GM12878 (cell line): ENCODE data around the gene PRR13. TPM values are rescaled to one million over a fixed set of nuclear protein-coding genes. Genes with fewer than 3 reads are reported as not detected.
A peak's percentile ranks its signal among the peaks of the same experiment; 100 is the strongest.

ENCODE experiments used
- ATF7 ChIP-seq: fragments of 450-650 bp; IDR thresholded peaks from 2 replicates; pipeline ENCODE4 v1.6.1; 2016; ENCODE audit warnings: low read depth, mild to moderate bottlenecking
- CREM ChIP-seq: IDR thresholded peaks from 2 replicates; pipeline ENCODE4 v1.6.1; 2014; ENCODE audit warnings: antibody characterized with exemption, low read depth
- EED ChIP-seq: sonication (generic); IDR thresholded peaks from 2 replicates; pipeline ENCODE4 v1.6.1; 2016; ENCODE audit warnings: antibody characterized with exemption, low read depth
- EP300 ChIP-seq, 2 experiments: fragments of 150-350 bp in 1 of 2; IDR thresholded peaks; 2 replicates each; pipeline ENCODE4 v1.6.1; 2011 to 2012; ENCODE audit warnings: low read depth in 2 of 2, low read length in 2 of 2, borderline replicate concordance in 1 of 2, improper control_type of control experiment in 1 of 2, inconsistent platforms in 1 of 2; ENCODE audit not compliant: control insufficient read depth in 1 of 2
- GABPA ChIP-seq: IDR thresholded peaks from 2 replicates; pipeline ENCODE4 v1.6.1; 2014; ENCODE audit warnings: antibody characterized with exemption, low read depth, mild to moderate bottlenecking, inconsistent platforms
- IKZF1 ChIP-seq: fragments of 450-650 bp; conservative IDR thresholded peaks from 2 replicates; pipeline ENCODE4 v1.6.1; 2017; ENCODE audit warnings: antibody characterized with exemption, mild to moderate bottlenecking
- NBN ChIP-seq: fragments of 450-650 bp; IDR thresholded peaks from 2 replicates; pipeline ENCODE4 v1.6.1; 2016
- NFIC ChIP-seq: IDR thresholded peaks from 2 replicates; pipeline ENCODE4 v1.6.1; 2012; ENCODE audit warnings: low read depth, mild to moderate bottlenecking, inconsistent platforms, low read length, moderate library complexity
- PAX5 ChIP-seq: IDR thresholded peaks from 2 replicates; pipeline ENCODE4 v1.6.1; 2011; ENCODE audit warnings: low read depth, low read length, borderline replicate concordance
- YY1 ChIP-seq: IDR thresholded peaks from 2 replicates; pipeline ENCODE4 v1.6.1; 2011; ENCODE audit warnings: low read depth, mild to moderate bottlenecking, low read length
- polyA plus RNA-seq, 11 experiments: library from polyadenylated mRNA; depleted of rRNA in 4 of 11; unstranded in 6 of 11; stranded (reverse) in 5 of 11; fragments of >200 nt; fragmentation: Nextera tagmentation in 4 of 11; fragmentation: Illumina TruSeq in 1 of 11; extraction: Ambion mirVana in 4 of 11; extraction: Trizol in 1 of 11; gene quantifications; 1 replicate in 1 of 11; 2 replicates in 10 of 11; pipeline versions ENCODE4 v1.2.1 to v1.2.3, GENCODE V29; 2011 to 2016; ENCODE audit warnings: inconsistent platforms in 2 of 11, missing spikeins in 2 of 11, low read depth in 1 of 11
- total RNA-seq, 4 experiments: library from RNA; depleted of rRNA in 3 of 4; stranded (reverse); fragments of >200 nt in 3 of 4; fragmentation: Illumina TruSeq in 1 of 4; extraction: Trizol in 1 of 4; gene quantifications; 2 replicates each; pipeline versions ENCODE4 v1.2.1 to v1.2.3, GENCODE V29; 2013 to 2021
- TF ChIP-seq, protein P1 (sequence below): IDR thresholded peaks from 2 replicates; pipeline ENCODE4 v1.6.1; 2012; ENCODE audit warnings: low read length, inconsistent platforms
- TF ChIP-seq, protein P2 (sequence below): fragments of 450-650 bp; IDR thresholded peaks from 2 replicates; pipeline ENCODE4 v1.6.1; 2016; ENCODE audit warnings: mild to moderate bottlenecking

PRR13 gene
- total and polyA plus RNA-seq, 10 of the 15 experiments (the other 5 are each of a cell fraction or from before 2014, with no cell fraction given): 94.2 to 462 (median 276) TPM

DNA sequence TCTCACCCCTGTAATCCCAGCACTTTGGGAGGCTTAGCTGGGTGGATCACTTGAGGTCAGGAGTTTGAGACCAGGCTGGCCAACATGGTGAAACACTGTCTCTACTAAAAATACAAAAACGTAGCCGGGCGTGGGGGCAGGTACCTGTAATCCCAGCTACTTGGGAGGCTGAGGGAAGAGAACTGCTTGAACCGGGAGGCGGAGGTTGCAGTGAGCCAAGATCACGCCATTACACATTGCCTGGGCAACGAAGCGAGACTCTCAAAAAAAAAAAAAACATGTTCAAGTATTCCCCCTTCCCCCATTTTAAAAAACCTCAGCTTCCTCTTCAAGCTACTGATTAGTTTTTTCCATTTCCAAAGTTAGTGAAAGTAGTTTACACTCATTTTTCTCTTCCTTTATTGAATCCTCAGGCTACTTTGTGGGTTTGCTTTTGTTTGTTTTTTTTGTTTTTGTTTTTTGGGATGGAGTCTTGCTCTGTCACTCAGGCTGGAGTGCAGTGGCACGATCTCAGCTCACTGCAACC is 24.2 kb upstream of the PRR13 start (continued):
- TF ChIP-seq, protein P1, sequence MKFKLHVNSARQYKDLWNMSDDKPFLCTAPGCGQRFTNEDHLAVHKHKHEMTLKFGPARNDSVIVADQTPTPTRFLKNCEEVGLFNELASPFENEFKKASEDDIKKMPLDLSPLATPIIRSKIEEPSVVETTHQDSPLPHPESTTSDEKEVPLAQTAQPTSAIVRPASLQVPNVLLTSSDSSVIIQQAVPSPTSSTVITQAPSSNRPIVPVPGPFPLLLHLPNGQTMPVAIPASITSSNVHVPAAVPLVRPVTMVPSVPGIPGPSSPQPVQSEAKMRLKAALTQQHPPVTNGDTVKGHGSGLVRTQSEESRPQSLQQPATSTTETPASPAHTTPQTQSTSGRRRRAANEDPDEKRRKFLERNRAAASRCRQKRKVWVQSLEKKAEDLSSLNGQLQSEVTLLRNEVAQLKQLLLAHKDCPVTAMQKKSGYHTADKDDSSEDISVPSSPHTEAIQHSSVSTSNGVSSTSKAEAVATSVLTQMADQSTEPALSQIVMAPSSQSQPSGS: peak; percentile 37; the same call in 1 of the 2 replicates
- TF ChIP-seq ATF7 (peak; percentile 68), CREM (peak; percentile 27; the same call in 1 of the 2 replicates), YY1 (peak; percentile 56), IKZF1 (peak; percentile 58; the same call in 1 of the 2 replicates), NFIC (peak; percentile 65), PAX5 (peak; percentile 84), EP300 (IDR thresholded peaks at IDR 0.05; ENCODE audit: borderline replicate concordance in 1 of 2, control insufficient read depth in 1 of 2, low read depth in 2 of 2, low read length in 2 of 2) (peak in 1 of 2 experiments; percentile 24; a peak in 1 of 4 replicates), NBN (peak; percentile 47; the same call in 1 of the 2 replicates), GABPA (0 out of 2 replicates have a peak, but pooled peaks have one; percentile 21), EED (peak; percentile 15; the same call in 1 of the 2 replicates)
- TF ChIP-seq, protein P2, sequence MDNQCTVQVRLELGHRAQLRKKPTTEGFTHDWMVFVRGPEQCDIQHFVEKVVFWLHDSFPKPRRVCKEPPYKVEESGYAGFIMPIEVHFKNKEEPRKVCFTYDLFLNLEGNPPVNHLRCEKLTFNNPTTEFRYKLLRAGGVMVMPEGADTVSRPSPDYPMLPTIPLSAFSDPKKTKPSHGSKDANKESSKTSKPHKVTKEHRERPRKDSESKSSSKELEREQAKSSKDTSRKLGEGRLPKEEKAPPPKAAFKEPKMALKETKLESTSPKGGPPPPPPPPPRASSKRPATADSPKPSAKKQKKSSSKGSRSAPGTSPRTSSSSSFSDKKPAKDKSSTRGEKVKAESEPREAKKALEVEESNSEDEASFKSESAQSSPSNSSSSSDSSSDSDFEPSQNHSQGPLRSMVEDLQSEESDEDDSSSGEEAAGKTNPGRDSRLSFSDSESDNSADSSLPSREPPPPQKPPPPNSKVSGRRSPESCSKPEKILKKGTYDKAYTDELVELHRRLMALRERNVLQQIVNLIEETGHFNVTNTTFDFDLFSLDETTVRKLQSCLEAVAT: peak; percentile 66; the same call in 1 of the 2 replicates
